Thyroid gland (tissue), 4 donors: Measurements from ENCODE around the gene INSM2. TPM values are rescaled to one million over a fixed set of nuclear protein-coding genes. Genes with fewer than 3 reads are reported as not detected.

Experiments
- DNase-seq, 2 donors: peaks; one replicate each; pipeline ENCODE4 v3.0.0-alpha.2; 2019
- H3K27ac ChIP-seq, 3 donors: fragments of 200-600 bp; sonication (generic); 1 replicate in 2 of 3; 2 replicates in 1 of 3; pipeline ENCODE4 v1.5.1; 2016 to 2019; ENCODE audit warnings: mild to moderate bottlenecking in 1 of 3, moderate library complexity in 1 of 3
- H3K27me3 ChIP-seq: fragments of 200-600 bp; sonication (generic); one replicate; pipeline ENCODE4 v1.5.1; 2019
- H3K36me3 ChIP-seq, 2 donors: fragments of 200-600 bp; sonication (generic); one replicate each; pipeline ENCODE4 v1.5.1; 2016 to 2019
- H3K4me1 ChIP-seq, 2 donors: fragments of 200-600 bp; sonication (generic); one replicate each; pipeline ENCODE4 v1.5.1; 2017 to 2019
- H3K4me3 ChIP-seq, 3 donors: fragments of 200-600 bp; sonication (generic); replicated peaks in 1 of 3; 1 replicate in 2 of 3; 2 replicates in 1 of 3; pipeline ENCODE4 v1.5.1; 2016; ENCODE audit warnings: mild to moderate bottlenecking in 1 of 3
- H3K9me3 ChIP-seq: fragments of 200-600 bp; sonication (generic); one replicate; pipeline ENCODE4 v1.5.1; 2017
- POLR2A ChIP-seq, 2 donors: fragments of 450-650 bp; IDR thresholded peaks; one replicate each; pipeline ENCODE4 v1.6.1; 2017; ENCODE audit warnings: antibody characterized with exemption in 2 of 2, mild to moderate bottlenecking in 2 of 2, moderate library complexity in 1 of 2
- WGBS, 2 donors: methylation state at CpG; one replicate each; pipeline ENCODE4 v1.1.5; 2017; 5-methylcytosine and 5-hydroxymethylcytosine counted together
- intact Hi-C: fragments of 100-400 bp; cut with DNase I; formaldehyde crosslinking; loops from one replicate; pipeline ENCODE4 v1.15.1; 2023
- total RNA-seq, 4 donors: library from RNA; depleted of rRNA; stranded (reverse); fragments of >200 nt; gene quantifications; one replicate each; pipeline ENCODE4 v1.2.3, GENCODE V29; 2016
- TF ChIP-seq, protein P1 (sequence below), 6 experiments: fragments of 200-600 bp in 3 of 6; fragments of 450-650 bp in 3 of 6; sonication (generic) in 3 of 6; IDR thresholded peaks; one replicate each; pipeline ENCODE4 v1.5.1; 2016 to 2019; ENCODE audit warnings: antibody characterized with exemption in 6 of 6, mild to moderate bottlenecking in 2 of 6, inconsistent platforms in 1 of 6, moderate library complexity in 1 of 6

The INSM2 gene
- total RNA-seq, 4 donors from 2014 or later = not detected

DNA sequence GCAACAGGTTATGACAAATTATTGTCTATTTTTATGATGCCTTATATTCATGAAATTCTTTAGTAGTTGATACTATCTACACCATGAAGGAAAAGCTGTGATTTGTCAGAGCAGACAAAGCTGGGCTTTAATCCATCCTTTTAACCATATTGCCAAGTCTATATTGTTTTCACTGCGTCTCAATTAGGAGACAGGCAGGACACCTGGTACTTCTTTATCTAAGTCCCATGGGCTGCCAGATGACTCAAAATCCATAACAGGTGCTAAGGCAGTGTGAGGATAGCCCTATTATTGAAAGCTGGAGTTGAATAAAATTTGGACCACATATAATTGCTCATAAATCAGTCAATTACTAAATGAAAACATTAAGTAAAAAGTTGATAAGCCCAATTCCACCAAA is 22.6 kb downstream of the INSM2 start:
- no peak overlapping the region for H3K4me3 ChIP-seq
- WGBS, 2 donors = 76 to 91% methylated on average over 1 of the region's 1 CpG

DNA sequence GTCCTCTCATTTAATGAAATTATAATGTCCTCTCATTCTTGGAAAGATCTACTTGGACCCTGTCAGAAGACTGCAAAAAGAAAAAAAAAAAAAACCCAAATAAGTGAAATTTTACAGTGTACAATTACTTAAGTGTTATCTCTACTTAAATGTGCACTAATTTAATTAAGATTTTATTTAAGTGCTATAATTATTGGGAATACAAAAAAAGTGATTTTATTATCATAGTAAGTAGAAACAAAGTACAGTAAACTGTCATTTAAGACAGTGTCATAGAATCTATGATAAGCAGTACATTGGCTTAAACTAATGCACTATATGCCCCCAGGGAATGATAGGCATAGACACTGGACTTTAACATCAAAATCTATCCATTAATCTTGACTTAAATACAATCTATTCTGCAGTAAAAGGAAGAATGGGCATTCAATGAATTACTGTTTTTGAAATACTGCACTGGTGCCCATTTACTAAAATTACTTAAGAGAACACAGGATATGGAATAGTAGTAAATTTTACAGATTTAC is 23.3 kb downstream of the INSM2 start:
- intact Hi-C loops = no loop called here
- Histone ChIP-seq H3K27me3 (no peaks in the 10 kb centered on the region), H3K4me3 (no peak overlapping the region), H3K9me3 (no peaks in the 10 kb centered on the region), H3K36me3 (no peaks in the 10 kb centered on the region), H3K4me1 (no peaks in the 10 kb centered on the region), H3K27ac (no peak overlapping the region)
- DNase-seq = no peak
- TF ChIP-seq POLR2A (IDR thresholded peaks at IDR 0.05) = no peak
- TF ChIP-seq, protein P1, sequence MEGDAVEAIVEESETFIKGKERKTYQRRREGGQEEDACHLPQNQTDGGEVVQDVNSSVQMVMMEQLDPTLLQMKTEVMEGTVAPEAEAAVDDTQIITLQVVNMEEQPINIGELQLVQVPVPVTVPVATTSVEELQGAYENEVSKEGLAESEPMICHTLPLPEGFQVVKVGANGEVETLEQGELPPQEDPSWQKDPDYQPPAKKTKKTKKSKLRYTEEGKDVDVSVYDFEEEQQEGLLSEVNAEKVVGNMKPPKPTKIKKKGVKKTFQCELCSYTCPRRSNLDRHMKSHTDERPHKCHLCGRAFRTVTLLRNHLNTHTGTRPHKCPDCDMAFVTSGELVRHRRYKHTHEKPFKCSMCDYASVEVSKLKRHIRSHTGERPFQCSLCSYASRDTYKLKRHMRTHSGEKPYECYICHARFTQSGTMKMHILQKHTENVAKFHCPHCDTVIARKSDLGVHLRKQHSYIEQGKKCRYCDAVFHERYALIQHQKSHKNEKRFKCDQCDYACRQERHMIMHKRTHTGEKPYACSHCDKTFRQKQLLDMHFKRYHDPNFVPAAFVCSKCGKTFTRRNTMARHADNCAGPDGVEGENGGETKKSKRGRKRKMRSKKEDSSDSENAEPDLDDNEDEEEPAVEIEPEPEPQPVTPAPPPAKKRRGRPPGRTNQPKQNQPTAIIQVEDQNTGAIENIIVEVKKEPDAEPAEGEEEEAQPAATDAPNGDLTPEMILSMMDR (IDR thresholded peaks at IDR 0.05) = no peak

More for the DNA sequence above, 22.6 kb downstream of the INSM2 start:
- Histone ChIP-seq H3K9me3 (no peaks in the 10 kb centered on the region), H3K27me3 (no peaks in the 10 kb centered on the region), H3K4me1 (peaks cover 0 to under 1% of the 10 kb centered on the region in 2 donors), H3K36me3 (no peaks in the 10 kb centered on the region), H3K27ac (no peak overlapping the region)
- no peak for DNase-seq
- intact Hi-C loops = no loop called here
- TF ChIP-seq, protein P1 (IDR thresholded peaks at IDR 0.05) = no peak
- no peak for TF ChIP-seq POLR2A (IDR thresholded peaks at IDR 0.05)

DNA sequence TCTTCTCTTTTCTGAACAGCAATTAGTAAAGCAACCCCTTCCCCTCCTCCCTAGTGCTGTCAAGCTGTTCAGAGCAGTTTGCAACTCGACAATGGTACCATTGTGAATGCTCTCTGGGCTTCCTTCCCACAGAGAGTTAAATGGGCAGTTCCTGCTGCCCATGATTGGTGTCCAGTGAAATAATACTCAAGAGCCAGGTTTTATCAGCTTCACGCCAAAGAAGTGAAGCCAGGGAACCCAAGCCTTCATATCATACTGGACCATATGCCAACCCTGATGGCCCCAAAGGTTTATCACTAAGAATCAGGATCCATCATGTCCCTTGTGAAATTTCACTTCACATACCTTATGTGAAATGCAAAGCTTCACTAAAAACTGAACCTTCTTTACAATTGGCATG is 24.7 kb downstream of the INSM2 start:
- intact Hi-C loops = no loop called here
- Histone ChIP-seq H3K4me3 (no peak overlapping the region), H3K4me1 (no peaks in the 10 kb centered on the region), H3K27me3 (no peaks in the 10 kb centered on the region), H3K36me3 (no peaks in the 10 kb centered on the region), H3K27ac (no peak overlapping the region), H3K9me3 (no peaks in the 10 kb centered on the region)
- TF ChIP-seq POLR2A (IDR thresholded peaks at IDR 0.05) = no peak
- TF ChIP-seq, protein P1 (IDR thresholded peaks at IDR 0.05) = no peak
- 73 to 77% methylated on average over 2 of the region's 2 CpGs for WGBS, 2 donors
- no peak for DNase-seq

DNA sequence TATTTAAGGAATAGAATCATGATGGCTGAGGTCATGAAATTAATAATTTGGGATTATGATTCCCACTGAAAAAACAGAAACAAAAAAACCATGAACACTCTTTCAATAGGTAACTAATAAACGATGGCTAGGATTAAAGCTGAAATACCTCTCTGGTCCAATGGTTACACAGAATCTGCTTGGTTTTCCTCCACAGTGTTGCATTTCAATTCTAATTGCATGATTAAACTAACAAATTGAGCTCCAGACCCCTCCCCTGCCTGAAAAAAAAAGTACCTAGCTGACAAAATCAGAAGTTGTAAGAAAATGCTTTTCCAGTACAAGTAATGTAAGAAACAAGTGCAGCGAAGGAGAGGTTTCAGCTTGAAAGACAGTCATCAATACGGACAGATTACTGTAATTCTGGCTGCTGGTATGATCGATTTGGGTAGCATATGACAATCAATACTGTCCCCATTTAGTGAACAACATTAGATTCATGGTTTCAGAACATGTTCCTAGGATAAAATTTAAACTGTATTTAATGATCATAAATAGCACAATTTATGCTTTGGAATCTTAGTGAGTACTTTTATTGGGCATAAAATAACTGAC is 32.0 kb downstream of the INSM2 start:
- H3K27ac ChIP-seq = no peak overlapping the region
- DNase-seq = no peak
- no peaks in the 10 kb centered on the region for H3K4me1 ChIP-seq
- WGBS, 2 donors = 88 to 89% methylated on average over 4 of the region's 4 CpGs
- no peak overlapping the region for H3K4me3 ChIP-seq
- no peaks in the 10 kb centered on the region for H3K9me3 ChIP-seq
- intact Hi-C loops = no loop called here
- H3K36me3 ChIP-seq = no peaks in the 10 kb centered on the region
- TF ChIP-seq, protein P1 (IDR thresholded peaks at IDR 0.05) = no peak
- TF ChIP-seq POLR2A (IDR thresholded peaks at IDR 0.05) = no peak
- H3K27me3 ChIP-seq = no peaks in the 10 kb centered on the region

DNA sequence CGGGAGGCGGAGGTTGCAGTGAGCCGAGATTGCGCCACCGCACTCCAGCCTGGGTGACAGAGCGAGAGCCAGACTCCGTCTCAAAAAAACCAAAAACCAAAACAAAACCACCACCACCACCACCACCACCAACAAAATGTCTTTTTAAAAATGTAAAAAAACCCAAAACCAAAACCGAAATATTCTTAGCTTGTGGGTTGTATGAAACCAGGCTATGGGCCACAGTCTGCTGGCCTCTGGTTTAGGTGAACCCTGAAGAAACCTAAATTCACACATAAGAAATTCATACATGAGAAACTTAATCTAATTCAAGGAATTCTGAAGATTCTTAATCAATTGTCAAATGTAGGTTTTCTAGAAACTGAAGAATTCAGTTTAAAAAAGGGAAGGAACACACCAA is 37.6 kb downstream of the INSM2 start:
- H3K27me3 ChIP-seq = no peaks in the 10 kb centered on the region
- no peaks in the 10 kb centered on the region for H3K36me3 ChIP-seq
- no peak overlapping the region for H3K4me3 ChIP-seq
- 97 to 98% methylated on average over 8 of the region's 8 CpGs for WGBS, 2 donors
- H3K9me3 ChIP-seq = no peaks in the 10 kb centered on the region
- no peak for TF ChIP-seq POLR2A (IDR thresholded peaks at IDR 0.05)
- TF ChIP-seq, protein P1 (IDR thresholded peaks at IDR 0.05) = no peak
- no peak for DNase-seq
- H3K4me1 ChIP-seq = no peaks in the 10 kb centered on the region
- intact Hi-C loops = no loop called here
- no peak overlapping the region for H3K27ac ChIP-seq
